Aorta (tissue), 5 donors: ENCODE results near the gene USP49. TPM values are rescaled to one million over a fixed set of nuclear protein-coding genes. Genes with fewer than 3 reads are reported as not detected.
A peak's percentile ranks its signal among the peaks of the same experiment; 100 is the strongest.

ENCODE experiments used
- ATAC-seq: fragments of 200-7000 bp; cut with Tn5 transposase; one replicate; pipeline ENCODE4 v1.9.1; 2022; ENCODE audit warnings: moderate library complexity; ENCODE audit not compliant: low FRiP score
- DNase-seq, 2 donors: peaks; one replicate each; pipeline ENCODE4 v3.0.0-alpha.2; 2020
- H3K27ac ChIP-seq, 2 donors: one replicate each; pipeline ENCODE4 v1.5.1; 2013; ENCODE audit warnings: low read length in 2 of 2, mild to moderate bottlenecking in 2 of 2, moderate library complexity in 2 of 2, control low read depth in 1 of 2, inconsistent platforms in 1 of 2, low read depth in 1 of 2
- H3K27me3 ChIP-seq, 2 donors: one replicate each; pipeline ENCODE4 v1.6.1; 2013; ENCODE audit warnings: control low read depth in 1 of 2, low read length in 1 of 2, mild to moderate bottlenecking in 1 of 2, moderate library complexity in 1 of 2; ENCODE audit not compliant: insufficient read depth in 2 of 2, control insufficient read depth in 1 of 2
- H3K36me3 ChIP-seq, 2 donors: one replicate each; pipeline ENCODE4 v1.6.1; 2013; ENCODE audit warnings: control low read depth in 1 of 2, low read length in 1 of 2, mild to moderate bottlenecking in 1 of 2; ENCODE audit not compliant: insufficient read depth in 2 of 2, control insufficient read depth in 1 of 2
- H3K4me1 ChIP-seq, 2 donors: one replicate each; pipeline ENCODE4 v1.6.1; 2013; ENCODE audit warnings: low read length in 2 of 2, control low read depth in 1 of 2, mild to moderate bottlenecking in 1 of 2, moderate library complexity in 1 of 2; ENCODE audit not compliant: insufficient read depth in 2 of 2, control insufficient read depth in 1 of 2
- H3K4me3 ChIP-seq, 2 donors: one replicate each; pipeline ENCODE4 v1.5.1; 2013; ENCODE audit warnings: low read length in 2 of 2, control low read depth in 1 of 2, mild to moderate bottlenecking in 1 of 2
- H3K9me3 ChIP-seq: one replicate; pipeline ENCODE4 v1.6.1; 2013; ENCODE audit warnings: mild to moderate bottlenecking, low read length; ENCODE audit not compliant: control insufficient read depth
- WGBS, 2 donors: extraction: QIAGEN DNeasy Blood & Tissue Kit; methylation state at CpG; one replicate each; pipeline ENCODE4 v1.1.7; 2013; 5-methylcytosine and 5-hydroxymethylcytosine counted together
- intact Hi-C, 2 donors: fragments of 100-400 bp; cut with DNase I; formaldehyde crosslinking; loops; one replicate each; pipeline versions ENCODE4 v1.14.2 to v1.15.0; 2022
- polyA plus RNA-seq, 2 donors: library from polyadenylated mRNA; stranded (reverse); fragments of 200-250 nt; gene quantifications; one replicate each; pipeline ENCODE4 v1.2.3, GENCODE V29; 2013
- total RNA-seq, 2 donors: library from RNA; stranded (reverse); fragmentation: NEBNext Ultra II Directional; extraction: Animal tissue kit (Norgen Biotek cat#: 25700); gene quantifications; one replicate each; pipeline ENCODE4 v1.2.1, GENCODE V29; 2021
- donor health status: healthy with polysubstance abuse.
- donor health status: Bipolar disorder and iron deficiency.
- donor health status: DM: no; HTN: no; CAD: no.
- donor health status: DM: no; HTN: no; CAD: no.
- donor health status: DM: yes; HTN: yes; CAD: no.

The USP49 gene
- total and polyA plus RNA-seq, 4 donors = 1.3 to 5.3 (median 1.9) TPM

DNA sequence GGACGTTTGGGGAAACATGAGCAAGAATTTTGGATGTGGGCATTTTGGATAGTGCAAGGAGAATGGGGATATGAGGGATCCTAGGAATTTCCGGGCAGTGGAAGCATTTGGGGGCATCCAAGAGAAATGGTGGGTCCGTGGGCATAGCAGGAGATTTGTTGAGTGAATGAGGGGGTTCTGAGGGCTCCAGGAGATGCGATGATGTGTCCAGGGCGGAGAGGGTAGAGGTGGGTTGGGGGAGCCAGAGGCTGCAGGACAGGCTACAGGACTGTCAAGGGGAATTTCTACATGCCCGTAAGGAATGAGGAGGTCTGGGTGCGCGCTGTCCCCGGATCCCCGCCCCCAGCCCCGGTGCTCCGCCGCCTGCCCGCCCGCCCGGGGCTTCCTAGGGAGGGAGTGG is 115.8 kb downstream of the USP49 start:
- no peak for ATAC-seq
- intact Hi-C loops = loop anchor here in 1 of 2 donors (10.0 kb wide), 1 partner anchor 175 kb away; no protein-coding TSS in a partner anchor
- H3K36me3 ChIP-seq = peaks cover under 1 to 2% of the 10 kb centered on the region in 2 donors
- no peak for DNase-seq
- no peak overlapping the region for H3K27ac ChIP-seq
- WGBS, 2 donors = 1 to 2% methylated on average over 9 to 16 of the region's 16 CpGs
- no peaks in the 10 kb centered on the region for H3K9me3 ChIP-seq
- H3K4me1 ChIP-seq = no peaks in the 10 kb centered on the region
- peak overlapping the region; percentile 71 to 85 for H3K4me3 ChIP-seq
- no peaks in the 10 kb centered on the region for H3K27me3 ChIP-seq

DNA sequence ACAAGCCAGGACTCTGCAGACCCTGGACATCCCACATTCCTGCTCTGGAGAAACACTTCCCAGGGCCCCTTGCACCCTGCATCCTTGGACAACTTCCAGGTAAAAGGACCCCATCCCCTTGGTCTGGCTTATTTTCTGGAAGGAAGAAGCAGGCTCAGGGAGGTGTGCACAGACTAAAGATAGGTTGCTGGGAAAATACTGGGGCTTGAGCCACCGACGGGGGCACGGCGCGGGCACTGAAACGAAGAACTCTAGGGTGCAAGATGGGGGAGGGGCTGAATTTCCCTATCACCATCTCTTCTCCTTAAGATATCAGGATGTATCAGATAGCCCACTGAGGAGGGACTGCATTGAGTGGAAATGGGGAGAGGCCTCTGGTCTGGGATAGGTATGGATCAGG is 116.3 kb downstream of the USP49 start:
- H3K27ac ChIP-seq = no peak overlapping the region
- intact Hi-C loops = loop anchor here in 1 of 2 donors (10.0 kb wide), 1 partner anchor 174 kb away; no protein-coding TSS in a partner anchor
- H3K27me3 ChIP-seq = no peaks in the 10 kb centered on the region
- ATAC-seq (no peak), DNase-seq (no peak)
- H3K4me3 ChIP-seq = no peak overlapping the region
- no peaks in the 10 kb centered on the region for H3K9me3 ChIP-seq
- 17% methylated on average over 6 of the region's 6 CpGs for WGBS, 2 donors
- H3K4me1 ChIP-seq = no peaks in the 10 kb centered on the region
- H3K36me3 ChIP-seq = peaks cover 2 to 3% of the 10 kb centered on the region in 2 donors

DNA sequence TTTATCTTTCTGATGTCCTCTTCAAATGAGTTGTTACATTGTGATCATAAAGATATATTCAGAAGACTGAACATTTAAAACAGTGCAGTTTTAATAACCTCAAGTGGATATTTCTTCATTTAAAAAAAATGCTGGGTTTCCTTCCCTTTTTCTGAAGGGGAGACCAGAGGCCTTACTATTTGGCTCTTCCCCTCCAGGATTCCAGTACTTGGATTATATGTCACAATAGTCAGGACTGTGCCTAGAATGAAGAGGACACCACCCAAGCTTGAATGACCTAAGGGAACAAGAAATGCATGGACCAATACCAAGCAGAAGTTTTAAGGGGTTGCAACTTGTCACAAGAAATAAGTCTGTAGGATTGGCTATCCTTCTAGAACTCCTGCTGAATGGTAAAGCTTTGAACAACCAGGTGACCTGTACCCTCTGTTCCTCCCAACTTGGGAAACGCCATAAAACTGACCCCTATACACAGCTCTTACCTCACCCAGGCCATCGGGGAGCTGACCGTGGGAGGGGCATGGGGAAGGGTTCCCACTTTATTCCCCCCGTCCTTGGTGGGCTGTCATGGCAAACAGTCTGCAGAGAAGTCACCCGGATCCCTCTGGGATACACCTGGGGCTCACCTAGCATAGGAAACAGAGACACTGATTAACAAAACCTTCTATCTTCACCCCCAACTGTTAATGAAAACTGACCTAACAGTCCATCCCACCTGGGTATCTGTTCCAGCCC is 117.5 kb downstream of the USP49 start:
- peaks cover 2 to 3% of the 10 kb centered on the region in 2 donors for H3K36me3 ChIP-seq
- H3K4me3 ChIP-seq = no peak overlapping the region
- WGBS, 2 donors = 88% methylated on average over 5 of the region's 5 CpGs
- ATAC-seq = no peak
- DNase-seq = no peak
- H3K4me1 ChIP-seq = no peaks in the 10 kb centered on the region
- H3K27ac ChIP-seq = no peak overlapping the region
- no peaks in the 10 kb centered on the region for H3K27me3 ChIP-seq
- intact Hi-C loops = loop anchor here in 1 of 2 donors (10.0 kb wide), 1 partner anchor 173 kb away; no protein-coding TSS in a partner anchor
- H3K9me3 ChIP-seq = no peaks in the 10 kb centered on the region

DNA sequence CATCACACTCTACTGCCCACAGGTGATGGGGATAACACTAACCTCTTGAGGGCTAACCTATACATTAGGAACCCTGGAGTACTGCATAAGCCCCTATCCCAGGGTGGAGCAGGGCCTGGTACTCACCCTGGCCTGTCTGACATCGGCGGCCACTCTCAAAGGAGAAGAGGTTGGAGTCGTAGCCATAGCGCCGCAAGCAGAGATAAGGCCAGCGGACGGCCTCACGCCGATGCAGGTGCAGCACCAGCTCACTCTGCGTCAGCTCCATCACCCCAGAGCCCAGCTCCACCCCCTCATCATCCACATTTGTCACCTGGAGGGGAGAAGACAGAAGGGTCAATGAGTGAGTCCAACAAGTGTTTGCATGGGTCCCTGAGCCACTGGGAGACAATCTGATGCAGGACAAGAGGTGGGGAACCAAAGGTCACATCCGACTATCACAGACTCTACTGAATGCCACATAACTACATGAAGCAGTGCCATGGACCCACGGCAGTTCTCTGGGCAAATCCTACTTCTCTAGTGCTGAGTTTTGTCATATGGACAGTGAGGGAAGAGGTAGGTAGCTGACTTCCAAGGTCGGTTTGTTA is 119.8 kb downstream of the USP49 start:
- ATAC-seq = no peak
- Histone ChIP-seq H3K27me3 (no peaks in the 10 kb centered on the region), H3K36me3 (peaks cover 2 to 3% of the 10 kb centered on the region in 2 donors), H3K4me3 (no peak overlapping the region), H3K9me3 (no peaks in the 10 kb centered on the region), H3K27ac (no peak overlapping the region), H3K4me1 (no peaks in the 10 kb centered on the region)
- no peak for DNase-seq
- WGBS, 2 donors = 89 to 90% methylated on average over 13 of the region's 13 CpGs
- intact Hi-C loops = loop anchor here in 1 of 2 donors (10.0 kb wide), 1 partner anchor 171 kb away; no protein-coding TSS in a partner anchor

DNA sequence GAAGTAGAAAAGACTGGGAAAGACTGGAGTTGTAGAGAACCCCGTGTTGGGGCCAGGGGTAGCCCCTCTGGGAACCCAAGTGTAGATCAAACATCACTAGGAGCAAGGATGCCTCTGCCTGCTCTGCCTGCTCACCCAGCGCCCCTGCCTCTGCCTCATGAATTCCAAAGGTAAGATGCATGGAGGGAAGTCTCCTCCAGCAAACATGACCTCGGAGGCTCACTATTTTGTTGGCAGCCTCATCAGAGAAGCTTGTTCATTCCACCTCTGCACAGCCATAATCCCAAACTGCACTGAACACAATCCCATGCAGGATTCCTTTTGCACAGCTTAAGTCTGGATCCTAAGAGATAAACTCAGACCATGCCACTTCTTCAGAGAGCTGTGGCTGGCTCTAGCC is 120.3 kb downstream of the USP49 start:
- no peak for ATAC-seq
- 67 to 77% methylated on average over 3 of the region's 3 CpGs for WGBS, 2 donors
- Histone ChIP-seq H3K36me3 (peaks cover 2 to 3% of the 10 kb centered on the region in 2 donors), H3K4me3 (no peak overlapping the region), H3K27ac (no peak overlapping the region), H3K27me3 (no peaks in the 10 kb centered on the region), H3K9me3 (no peaks in the 10 kb centered on the region), H3K4me1 (no peaks in the 10 kb centered on the region)
- intact Hi-C loops = loop anchor here in 1 of 2 donors (10.0 kb wide), 1 partner anchor 170 kb away; no protein-coding TSS in a partner anchor
- DNase-seq = no peak

DNA sequence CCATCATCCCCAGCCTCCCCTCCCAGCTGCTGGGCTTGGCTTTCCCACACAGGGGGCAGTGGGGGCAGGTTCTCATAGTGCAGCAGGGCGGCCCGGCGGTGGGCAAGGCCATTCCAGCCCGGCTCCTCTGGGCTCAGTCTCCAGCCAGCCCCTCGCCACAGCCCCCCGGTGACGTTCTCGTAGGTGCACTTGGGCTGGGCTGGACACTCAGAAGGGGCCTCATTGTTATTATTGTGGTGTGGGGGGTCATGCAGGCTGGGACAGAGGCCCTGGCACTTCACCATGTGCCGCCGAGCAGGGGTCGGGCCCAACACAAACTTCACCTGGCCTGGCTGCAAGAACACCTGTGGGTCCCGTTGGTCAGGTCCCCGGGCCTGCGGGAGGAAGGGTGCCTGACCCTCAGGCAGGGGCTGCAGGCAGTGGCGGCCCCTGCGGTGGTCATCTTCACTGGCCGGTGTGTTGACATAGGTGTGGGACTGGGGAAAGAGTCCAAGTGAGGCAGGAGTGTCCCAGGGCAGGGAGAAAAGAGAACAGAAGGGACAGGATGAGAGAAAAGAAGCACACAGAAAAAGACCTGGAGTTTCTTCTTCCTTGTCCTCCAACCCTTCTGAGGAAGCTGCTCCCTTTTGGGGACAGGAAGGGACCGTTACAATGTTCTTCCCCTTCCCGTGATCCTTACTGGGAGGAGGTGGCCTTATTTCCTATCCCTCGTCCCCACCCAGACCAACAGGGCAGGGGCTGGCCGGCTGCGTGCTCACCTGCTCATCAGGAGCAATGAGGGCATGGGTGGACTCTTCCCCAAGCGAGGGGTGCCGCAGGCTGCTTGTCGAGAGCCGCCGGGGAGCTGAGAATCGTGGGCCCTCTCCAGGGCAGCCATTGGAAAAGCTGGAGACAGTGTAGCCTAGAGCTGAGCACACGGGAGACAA is 123.9 kb downstream of the USP49 start:
- H3K27me3 ChIP-seq = no peaks in the 10 kb centered on the region
- no peaks in the 10 kb centered on the region for H3K4me1 ChIP-seq
- peaks cover 2 to 3% of the 10 kb centered on the region in 2 donors for H3K36me3 ChIP-seq
- WGBS, 2 donors = 91 to 93% methylated on average over 29 of the region's 29 CpGs
- no peaks in the 10 kb centered on the region for H3K9me3 ChIP-seq
- intact Hi-C loops = loop anchor here in 1 of 2 donors (10.0 kb wide), 1 partner anchor 167 kb away; no protein-coding TSS in a partner anchor
- no peak overlapping the region for H3K27ac ChIP-seq
- H3K4me3 ChIP-seq = no peak overlapping the region
- ATAC-seq = no peak
- DNase-seq = peak in 1 of 2 donors; percentile 57

DNA sequence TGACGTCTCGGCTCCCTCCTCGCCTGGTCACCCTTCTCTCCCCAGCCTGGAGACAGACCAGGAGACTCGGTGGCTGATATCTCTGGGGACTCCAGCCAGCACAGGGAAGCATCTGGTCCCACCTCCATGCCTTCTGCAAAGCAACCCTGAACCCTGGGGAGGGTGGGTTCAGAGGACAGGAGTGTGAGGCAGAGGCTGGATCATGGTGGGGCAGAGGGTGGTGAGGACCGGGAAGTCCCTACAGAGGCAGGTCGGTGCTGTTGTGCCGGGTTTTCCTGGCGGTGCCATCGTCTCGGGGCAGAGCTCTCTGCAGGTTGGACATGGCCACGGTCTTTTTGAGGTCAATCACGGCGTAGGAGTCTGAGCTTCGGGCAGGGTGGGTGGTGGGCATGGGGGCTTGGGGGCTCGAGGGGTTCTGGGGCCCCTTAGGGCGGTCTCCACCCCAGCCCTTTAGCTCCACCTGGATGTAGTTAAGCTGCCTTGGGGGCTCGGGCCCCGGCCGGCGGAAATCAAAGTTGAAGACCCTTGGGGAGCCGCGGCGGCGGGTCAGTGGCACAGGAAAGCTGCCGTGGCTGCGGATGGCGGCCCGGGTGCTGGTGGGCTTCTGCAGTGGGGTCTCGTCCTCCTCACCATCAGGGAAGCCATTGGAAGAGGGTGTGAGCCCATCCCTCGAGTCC is 124.7 kb downstream of the USP49 start:
- ATAC-seq = no peak
- Histone ChIP-seq H3K27me3 (no peaks in the 10 kb centered on the region), H3K4me3 (no peak overlapping the region), H3K9me3 (no peaks in the 10 kb centered on the region), H3K4me1 (no peaks in the 10 kb centered on the region), H3K27ac (no peak overlapping the region), H3K36me3 (peaks cover 2 to 3% of the 10 kb centered on the region in 2 donors)
- peak in 1 of 2 donors; percentile 67 for DNase-seq
- intact Hi-C loops = loop anchor here in 1 of 2 donors (10.0 kb wide), 1 partner anchor 166 kb away; no protein-coding TSS in a partner anchor
- WGBS, 2 donors = 91 to 92% methylated on average over 28 to 30 of the region's 30 CpGs

DNA sequence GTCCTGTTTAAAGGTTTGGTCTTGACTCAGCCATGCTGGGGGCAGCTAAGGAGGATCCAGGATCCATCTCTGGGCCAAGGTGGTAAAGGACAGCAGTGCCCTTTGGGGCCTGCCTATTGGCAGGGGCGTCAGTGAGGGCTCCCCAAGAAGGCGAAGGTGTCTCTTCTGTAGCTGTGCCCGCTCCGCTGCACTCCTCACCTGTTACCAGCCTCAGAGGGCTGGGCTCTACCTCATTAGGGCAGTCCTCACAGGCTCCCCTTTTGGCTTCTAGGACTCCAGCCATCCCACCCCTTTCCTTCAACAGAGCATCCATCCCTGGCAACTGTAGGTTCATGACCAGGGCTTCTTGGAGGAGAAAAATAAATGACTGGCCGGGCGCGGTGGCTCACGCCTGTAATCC is 125.8 kb downstream of the USP49 start:
- DNase-seq (peak in 1 of 2 donors; percentile 45), ATAC-seq (no peak)
- no peaks in the 10 kb centered on the region for H3K9me3 ChIP-seq
- 97% methylated on average over 8 of the region's 8 CpGs for WGBS, 2 donors
- no peaks in the 10 kb centered on the region for H3K27me3 ChIP-seq
- no peak overlapping the region for H3K4me3 ChIP-seq
- no peak overlapping the region for H3K27ac ChIP-seq
- H3K4me1 ChIP-seq = no peaks in the 10 kb centered on the region
- intact Hi-C loops = no loop called here
- H3K36me3 ChIP-seq = peaks cover 0 to 3% of the 10 kb centered on the region in 2 donors
